Measurements from ENCODE around the gene ZNF831.
A peak's percentile ranks its signal among the peaks of the same experiment; 100 is the strongest.

ZNF831 gene

GRCh38 chr20:59217173-59217572 is 53.6 kb downstream of the ZNF831 start:
- DNase-seq: no peak

- peak; percentile 29 for DNase-seq
Observed at GRCh38 chr20:59217794-59218280, 54.2 kb downstream of the ZNF831 start.

- DNase-seq: peak; percentile 66
Observed at GRCh38 chr20:59219211-59219610, 55.6 kb downstream of the ZNF831 start.

GRCh38 chr20:59220161-59220560 is 56.5 kb downstream of the ZNF831 start:
- DNase-seq: no peak

- DNase-seq: peak; percentile 8
Observed at GRCh38 chr20:59221049-59221706, 57.6 kb downstream of the ZNF831 start.

- DNase-seq: no peak
Observed at GRCh38 chr20:59221707-59222252, 58.2 kb downstream of the ZNF831 start.

- DNase-seq: peak; percentile 84
Observed at GRCh38 chr20:59222253-59223181, 58.9 kb downstream of the ZNF831 start.

GRCh38 chr20:59223182-59223601 is 59.6 kb downstream of the ZNF831 start:
- peak; percentile 48 for DNase-seq

- no peak for DNase-seq
Observed at GRCh38 chr20:59223750-59224149, 60.1 kb downstream of the ZNF831 start.

GRCh38 chr20:59224236-59224635 is 60.6 kb downstream of the ZNF831 start:
- no peak for DNase-seq

- DNase-seq: no peak
Observed at GRCh38 chr20:59230385-59230784, 66.8 kb downstream of the ZNF831 start.

GRCh38 chr20:59231124-59231804 is 67.6 kb downstream of the ZNF831 start:
- DNase-seq: no peak

- DNase-seq: no peak
Observed at GRCh38 chr20:59232618-59233017, 69.0 kb downstream of the ZNF831 start.

GRCh38 chr20:59235226-59235625 is 71.6 kb downstream of the ZNF831 start:
- DNase-seq: no peak

GRCh38 chr20:59240006-59240405 is 76.4 kb downstream of the ZNF831 start:
- DNase-seq: no peak

GRCh38 chr20:59242714-59243626 is 79.3 kb downstream of the ZNF831 start:
- DNase-seq: no peak

- DNase-seq: peak; percentile 33
Observed at GRCh38 chr20:59246691-59247400, 83.2 kb downstream of the ZNF831 start.

GRCh38 chr20:59247731-59248684 is 84.4 kb downstream of the ZNF831 start:
- peak; percentile 89 for DNase-seq

- no peak for DNase-seq
Observed at GRCh38 chr20:59250293-59250692, 86.7 kb downstream of the ZNF831 start.

GRCh38 chr20:59253325-59253724 is 89.7 kb downstream of the ZNF831 start:
- no peak for DNase-seq

All from NCI-H82 (cell line).